Muscle of arm (tissue), 12 donors: Measurements from ENCODE around the gene PLLP. TPM values are rescaled to one million over a fixed set of nuclear protein-coding genes. Genes with fewer than 3 reads are reported as not detected.
"Not testable (repeated sequence)": the region's sequence is repeated elsewhere in the genome, so short reads cannot be mapped to it uniquely, and the experiment has no call there.

ENCODE experiments used
- DNase-seq: peaks from one replicate; pipeline ENCODE4 v3.0.0-alpha.2; 2013
- polyA plus RNA-seq, 12 donors: library from polyadenylated mRNA; unstranded; fragments of 120-200 nt; gene quantifications; one replicate each; pipeline ENCODE4 v1.2.1, GENCODE V29; 2013; ENCODE audit not compliant: insufficient read length in 12 of 12

Gene PLLP
- polyA plus RNA-seq, 12 donors: 0.84 to 31.7 (median 1.2) TPM; not detected in 1

- no peak for DNase-seq
These were observed 18.8 kb upstream of the PLLP start for GRCh38 chr16:57303021-57303909.

- peak; percentile 43 for DNase-seq
These were observed 16.8 kb upstream of the PLLP start for GRCh38 chr16:57301126-57301817.

- DNase-seq: peak; percentile 100
These were observed 16.1 kb upstream of the PLLP start for GRCh38 chr16:57300387-57301125.

GRCh38 chr16:57299719-57300386, 15.4 kb upstream of the PLLP start:
- peak; percentile 97 for DNase-seq

GRCh38 chr16:57299009-57299718, 14.7 kb upstream of the PLLP start:
- DNase-seq: no peak

GRCh38 chr16:57297856-57298255, 13.4 kb upstream of the PLLP start:
- DNase-seq: no peak

GRCh38 chr16:57289391-57290257, 5.2 kb upstream of the PLLP start:
- DNase-seq: no peak

GRCh38 chr16:57285379-57285778, 907 bp upstream of the PLLP start:
- DNase-seq: no peak

- DNase-seq: no peak
These were observed 486 bp upstream of the PLLP start for GRCh38 chr16:57284952-57285363.

- DNase-seq: no peak
These were observed 588 bp downstream of the PLLP start for GRCh38 chr16:57283959-57284208.

- no peak for DNase-seq
These were observed 1.1 kb downstream of the PLLP start for GRCh38 chr16:57283214-57283958.

GRCh38 chr16:57282510-57283213, 1.8 kb downstream of the PLLP start:
- no peak for DNase-seq

GRCh38 chr16:57281791-57282190, 2.7 kb downstream of the PLLP start:
- DNase-seq: no peak

- DNase-seq: no peak
These were observed 4.5 kb downstream of the PLLP start for GRCh38 chr16:57279780-57280638.

- DNase-seq: no peak
These were observed 6.0 kb downstream of the PLLP start for GRCh38 chr16:57278494-57278893.

GRCh38 chr16:57277586-57277985, 6.9 kb downstream of the PLLP start:
- DNase-seq: no peak

- no peak for DNase-seq
These were observed 7.9 kb downstream of the PLLP start for GRCh38 chr16:57276596-57276995.

- DNase-seq: not testable (repeated sequence)
These were observed 8.5 kb downstream of the PLLP start for GRCh38 chr16:57275946-57276345.
